Sigmoid colon (tissue), 7 donors: ENCODE results near the gene PIGO. TPM values are rescaled to one million over a fixed set of nuclear protein-coding genes. Genes with fewer than 3 reads are reported as not detected.

ENCODE experiments used
- DNase-seq: peaks from one replicate; pipeline ENCODE4 v3.0.0-alpha.2; 2019
- H3K27ac ChIP-seq, 4 donors: fragments of 200-600 bp; sonication (generic); one replicate each; pipeline ENCODE4 v1.5.1; 2016 to 2019; ENCODE audit warnings: mild to moderate bottlenecking in 1 of 4
- H3K27me3 ChIP-seq, 3 donors: fragments of 200-600 bp; sonication (generic); one replicate each; pipeline ENCODE4 v1.5.1; 2019; ENCODE audit warnings: mild to moderate bottlenecking in 1 of 3
- H3K36me3 ChIP-seq, 4 donors: fragments of 200-600 bp; sonication (generic); one replicate each; pipeline ENCODE4 v1.5.1; 2016 to 2019
- H3K4me1 ChIP-seq, 4 donors: fragments of 200-600 bp; sonication (generic); one replicate each; pipeline ENCODE4 v1.5.1; 2017 to 2019
- H3K4me3 ChIP-seq, 4 donors: fragments of 200-600 bp; sonication (generic); one replicate each; pipeline ENCODE4 v1.5.1; 2017 to 2019; ENCODE audit warnings: mild to moderate bottlenecking in 2 of 4, moderate library complexity in 1 of 4
- H3K9me3 ChIP-seq, 4 donors: fragments of 200-600 bp in 3 of 4; sonication (generic) in 3 of 4; one replicate each; pipeline versions ENCODE4 v1.5.1 to v1.6.1; 2013 to 2019
- CTCF ChIP-seq, 4 experiments: fragments of 450-650 bp in 3 of 4; fragments of 200-600 bp in 1 of 4; IDR thresholded peaks; one replicate each; pipeline ENCODE4 v1.5.1; 2016 to 2019; ENCODE audit warnings: antibody characterized with exemption in 4 of 4, mild to moderate bottlenecking in 3 of 4, moderate library complexity in 2 of 4
- EP300 ChIP-seq, 4 donors: sonication (generic); formaldehyde crosslinking; IDR thresholded peaks; one replicate each; pipeline ENCODE4 v1.6.1; 2017; ENCODE audit warnings: antibody characterized with exemption in 4 of 4
- POLR2A ChIP-seq, 2 donors: fragments of 450-650 bp; IDR thresholded peaks; one replicate each; pipeline ENCODE4 v1.6.1; 2016; ENCODE audit warnings: antibody characterized with exemption in 2 of 2, mild to moderate bottlenecking in 2 of 2, moderate library complexity in 2 of 2
- POLR2AphosphoS5 ChIP-seq, 4 donors: sonication (generic); formaldehyde crosslinking; IDR thresholded peaks; one replicate each; pipeline ENCODE4 v1.6.1; 2017; ENCODE audit warnings: antibody characterized with exemption in 4 of 4
- whole genome bisulfite sequencing, 2 donors: extraction: QIAGEN DNeasy Blood & Tissue Kit; methylation state at CpG; one replicate each; pipeline ENCODE4 v1.1.7; 2013; 5-methylcytosine and 5-hydroxymethylcytosine counted together
- intact Hi-C: fragments of 100-400 bp; cut with DNase I; formaldehyde crosslinking; loops from one replicate; pipeline ENCODE4 v1.15.1; 2023
- polyA plus RNA-seq, 3 donors: library from polyadenylated mRNA; stranded (reverse); fragments of 200-250 nt; gene quantifications; one replicate each; pipeline ENCODE4 v1.2.3, GENCODE V29; 2013
- total RNA-seq, 4 donors: library from RNA; depleted of rRNA; stranded (reverse); fragments of >200 nt; gene quantifications; one replicate each; pipeline ENCODE4 v1.1.0, GENCODE V29; 2016
- donor health status: healthy with polysubstance abuse.
- donor health status: Bipolar disorder and iron deficiency.
- donor health status: healthy.

Gene PIGO
- total RNA-seq (10 to 100 TPM in 1 of 4 donors, 1 to 10 TPM in 3; 5.9 to 13.6 (median 9.1) TPM), polyA plus RNA-seq (10 to 100 TPM in 2 of 3 donors, 1 to 10 TPM in 1; 3.0 to 23.5 (median 10.9) TPM)

GRCh38 chr9:35096035-35096849 lies at the start of gene PIGO:
Gene PIGO, minus strand, starts transcription at chr9:35096591. Its CDS starts 1,026 bp downstream, at chr9:35095565.
- Histone ChIP-seq H3K27ac (peak within 1 kb of the TSS; percentile 91 to 96 (median 92)), H3K9me3 (no peaks in the 10 kb centered on the region), H3K36me3 (peaks cover 14 to 52% (median 31%) of the 10 kb centered on the region in 4 donors), H3K4me3 (peak within 1 kb of the TSS; percentile 77 to 95 (median 80)), H3K4me1 (peaks cover 0 to 16% (median 13%) of the 10 kb centered on the region in 4 donors), H3K27me3 (no peaks in the 10 kb centered on the region)
- intact Hi-C loops, result loop anchor here (2.0 to 5.0 kb wide), 2 partner anchors 109 to 197 kb away; partner anchors contain the start of gene DNAJB5
- peak in 1 of 2 donors; percentile 34 for TF ChIP-seq POLR2A (IDR thresholded peaks at IDR 0.05)
- TF ChIP-seq EP300 (IDR thresholded peaks at IDR 0.05), result no peak
- TF ChIP-seq CTCF (IDR thresholded peaks at IDR 0.05), result peak; percentile 62 to 88 (median 66)
- TF ChIP-seq POLR2AphosphoS5 (IDR thresholded peaks at IDR 0.05), result peak in 3 of 4 donors; percentile 40 to 75 (median 70)
- DNase-seq, result peak; percentile 94
- 1% methylated on average over 53 of the region's 53 CpGs for WGBS, 2 donors

- Histone ChIP-seq H3K27me3 (no peaks in the 10 kb centered on the region), H3K27ac (no peak overlapping the region), H3K9me3 (peaks cover 3 to 19% (median 7%) of the 10 kb centered on the region in 4 donors), H3K4me3 (no peak overlapping the region), H3K36me3 (no peaks in the 10 kb centered on the region), H3K4me1 (no peaks in the 10 kb centered on the region)
- no peak for DNase-seq
- no peak for TF ChIP-seq CTCF (IDR thresholded peaks at IDR 0.05)
- TF ChIP-seq POLR2A (IDR thresholded peaks at IDR 0.05), result no peak
- TF ChIP-seq POLR2AphosphoS5 (IDR thresholded peaks at IDR 0.05), result no peak
- no peak for TF ChIP-seq EP300 (IDR thresholded peaks at IDR 0.05)
- intact Hi-C loops, result no loop called here
- 92% methylated on average over 5 of the region's 5 CpGs for WGBS, 2 donors
Observed at GRCh38 chr9:35142037-35142436, 45.6 kb upstream of the PIGO start.

- intact Hi-C loops, result no loop called here
Observed at GRCh38 chr9:35140093-35140492, 43.7 kb upstream of the PIGO start.

GRCh38 chr9:35136866-35137265 lies 40.5 kb upstream of the PIGO start:
- H3K4me3 ChIP-seq, result no peak overlapping the region
- intact Hi-C loops, result no loop called here
- TF ChIP-seq EP300 (IDR thresholded peaks at IDR 0.05) (no peak), CTCF (IDR thresholded peaks at IDR 0.05) (no peak), POLR2A (IDR thresholded peaks at IDR 0.05) (no peak), POLR2AphosphoS5 (IDR thresholded peaks at IDR 0.05) (no peak)
- no peaks in the 10 kb centered on the region for H3K27me3 ChIP-seq
- WGBS, 2 donors, result 91% methylated on average over 8 of the region's 8 CpGs
- peaks cover 0 to 8% (median under 1%) of the 10 kb centered on the region in 4 donors for H3K9me3 ChIP-seq
- DNase-seq, result no peak
- H3K27ac ChIP-seq, result no peak overlapping the region
- no peaks in the 10 kb centered on the region for H3K4me1 ChIP-seq
- no peaks in the 10 kb centered on the region for H3K36me3 ChIP-seq

More at GRCh38 chr9:35140093-35140492, 43.7 kb upstream of the PIGO start:
- Histone ChIP-seq H3K4me3 (no peak overlapping the region), H3K9me3 (peaks cover 3 to 19% (median 6%) of the 10 kb centered on the region in 4 donors), H3K36me3 (no peaks in the 10 kb centered on the region), H3K4me1 (no peaks in the 10 kb centered on the region), H3K27ac (no peak overlapping the region), H3K27me3 (no peaks in the 10 kb centered on the region)
- TF ChIP-seq EP300 (IDR thresholded peaks at IDR 0.05), result no peak
- no peak for TF ChIP-seq POLR2AphosphoS5 (IDR thresholded peaks at IDR 0.05)
- TF ChIP-seq POLR2A (IDR thresholded peaks at IDR 0.05), result no peak
- no peak for TF ChIP-seq CTCF (IDR thresholded peaks at IDR 0.05)
- 90 to 94% methylated on average over 2 of the region's 2 CpGs for WGBS, 2 donors
- no peak for DNase-seq
